ENCODE measurements around the gene ANKS1B.
"Not testable (repeated sequence)": the region's sequence is repeated elsewhere in the genome, so short reads cannot be mapped to it uniquely, and the experiment has no call there.

ANKS1B gene

GRCh38 chr12:99339663-99340062 is 645.1 kb downstream of the ANKS1B start:
- no peak for DNase-seq

DNA sequence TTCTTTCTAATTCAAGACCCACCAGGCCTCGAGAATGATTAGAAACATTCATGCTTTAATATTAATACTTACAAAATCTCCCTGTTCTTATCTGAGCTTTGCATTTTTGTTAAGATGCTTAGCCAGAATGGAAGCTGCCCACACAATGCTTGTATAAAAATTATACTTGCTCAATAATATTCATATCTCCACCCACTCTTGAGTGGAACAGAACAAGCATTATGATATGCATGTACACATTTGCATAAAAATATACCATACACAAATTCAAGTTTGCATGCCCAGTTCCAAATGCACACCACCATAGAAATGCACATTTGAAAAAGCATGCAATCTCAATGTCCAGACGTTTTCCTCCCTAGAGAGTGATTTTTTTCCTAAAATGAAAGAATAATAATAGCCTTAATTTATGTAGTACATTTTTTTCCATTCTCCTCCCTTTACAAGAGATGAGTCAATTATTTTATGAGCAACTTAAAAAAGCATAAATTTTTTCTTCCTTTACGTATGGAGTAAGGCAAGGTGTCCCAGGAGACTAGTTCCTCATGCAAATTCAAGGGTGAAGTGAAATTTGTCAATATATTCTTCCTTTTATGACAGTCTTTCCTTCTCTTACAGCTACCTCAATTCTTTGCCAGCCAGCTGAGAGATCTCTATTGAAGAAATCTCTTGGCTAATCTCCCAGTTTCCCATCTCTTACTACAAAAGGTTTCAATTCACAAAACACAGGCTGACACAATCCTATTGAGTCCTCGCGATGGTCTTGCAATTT is 650.3 kb downstream of the ANKS1B start:
- DNase-seq, result no peak

GRCh38 chr12:99332936-99333591 is 651.7 kb downstream of the ANKS1B start:
- DNase-seq, result no peak

DNA sequence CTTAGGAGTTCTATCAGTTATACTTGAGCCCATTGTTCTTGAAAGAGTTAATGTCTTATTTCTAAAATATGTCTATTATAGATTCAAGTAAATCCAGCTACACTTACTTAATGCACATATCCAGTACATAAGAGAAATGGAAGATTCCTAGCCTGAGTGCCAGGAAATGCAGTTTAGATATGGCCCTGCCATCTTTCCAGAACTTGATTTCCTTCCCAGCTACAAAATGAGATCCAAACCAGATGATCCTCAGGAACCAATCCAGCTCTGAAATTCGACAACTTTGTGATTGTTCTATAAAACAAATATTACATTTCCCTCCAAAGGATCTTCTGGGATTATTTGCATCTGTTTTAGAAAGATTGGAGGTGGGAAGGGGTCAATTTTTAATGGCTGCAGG is 654.5 kb downstream of the ANKS1B start:
- no peak for DNase-seq

GRCh38 chr12:99321210-99321609 is 663.5 kb downstream of the ANKS1B start:
- DNase-seq, result not testable (repeated sequence)

- DNase-seq, result no peak
These were observed 673.4 kb downstream of the ANKS1B start for GRCh38 chr12:99311373-99311772.

DNA sequence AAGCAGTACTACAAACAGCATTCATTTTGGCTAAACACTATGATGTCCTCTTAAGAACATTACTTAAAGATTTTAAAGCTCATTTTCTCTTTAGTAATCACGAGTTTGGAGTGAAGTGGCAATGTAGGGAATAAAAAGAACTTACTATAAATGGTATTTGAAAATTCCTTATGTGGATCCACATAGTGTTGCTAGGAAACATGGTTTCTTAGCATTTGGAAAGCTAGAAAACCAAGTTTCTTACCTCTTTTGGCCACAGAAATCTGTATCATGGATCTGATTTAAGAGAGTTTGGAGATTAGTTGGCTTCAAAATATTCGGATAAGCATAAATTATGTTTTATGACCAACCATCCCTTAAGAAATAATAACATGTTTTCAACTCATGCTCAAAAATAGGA is 674.9 kb downstream of the ANKS1B start:
- no peak for DNase-seq

GRCh38 chr12:99302874-99303273 is 681.9 kb downstream of the ANKS1B start:
- DNase-seq, result no peak

DNA sequence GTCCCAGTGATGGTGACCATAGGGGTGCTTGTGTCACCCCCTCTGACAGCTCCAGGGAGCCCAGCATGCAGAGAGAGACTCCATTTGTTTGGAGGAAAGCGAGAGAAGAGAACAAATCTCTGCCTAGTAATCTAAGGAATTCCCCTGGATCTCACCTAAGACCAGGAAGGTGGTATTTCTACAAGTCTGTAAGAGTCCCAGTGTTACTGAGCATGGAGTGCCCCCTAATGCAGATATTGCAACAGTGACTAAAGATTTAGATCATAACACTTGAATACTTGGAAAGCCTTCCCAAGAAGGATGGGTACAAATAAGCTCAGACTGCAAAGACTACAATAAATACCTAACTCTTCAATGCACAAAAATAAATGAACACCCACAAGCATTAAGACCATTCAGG is 697.6 kb downstream of the ANKS1B start:
- no peak for DNase-seq

DNA sequence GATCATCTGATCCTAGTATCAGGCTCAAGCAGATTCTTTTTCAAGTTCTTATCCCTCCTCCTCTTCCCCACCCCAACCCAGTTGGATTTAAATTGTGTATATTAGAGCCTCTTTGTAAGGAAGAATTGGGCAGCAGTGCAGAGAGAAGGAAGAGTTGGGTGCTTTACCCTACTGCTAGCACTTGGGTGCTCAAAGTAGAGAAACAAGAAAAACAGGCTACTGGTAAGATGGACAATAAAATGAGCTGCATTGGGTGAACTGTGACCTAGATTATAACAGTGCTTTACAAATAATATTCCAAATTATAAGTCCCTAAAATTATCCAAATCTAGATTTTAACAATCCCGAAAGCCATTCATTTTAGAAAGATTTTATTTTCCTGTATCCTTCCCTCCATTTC is 700.6 kb downstream of the ANKS1B start:
- DNase-seq, result no peak

DNA sequence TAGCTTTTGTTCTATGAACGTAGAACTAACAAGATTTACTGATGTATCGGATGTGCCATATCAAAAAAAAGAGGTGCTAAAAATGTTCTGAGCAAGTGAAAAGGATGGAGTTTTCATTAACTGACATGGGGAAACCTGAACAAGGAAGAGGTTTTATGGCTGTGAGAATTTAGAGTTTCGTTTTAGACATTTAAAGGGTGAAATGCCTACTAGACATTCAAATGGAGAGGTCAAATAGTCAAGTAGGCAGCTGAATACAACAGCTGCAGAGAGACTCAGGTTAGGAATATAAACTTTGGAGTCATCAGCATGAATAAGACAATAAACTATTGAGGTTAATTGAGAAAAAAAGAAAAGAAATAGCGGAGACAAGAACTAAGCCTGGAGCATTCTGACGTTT is 702.1 kb downstream of the ANKS1B start:
- no peak for DNase-seq

- DNase-seq, result no peak
These were observed 702.6 kb downstream of the ANKS1B start for GRCh38 chr12:99282086-99282485.

GRCh38 chr12:99281277-99281676 is 703.5 kb downstream of the ANKS1B start:
- DNase-seq, result no peak

DNA sequence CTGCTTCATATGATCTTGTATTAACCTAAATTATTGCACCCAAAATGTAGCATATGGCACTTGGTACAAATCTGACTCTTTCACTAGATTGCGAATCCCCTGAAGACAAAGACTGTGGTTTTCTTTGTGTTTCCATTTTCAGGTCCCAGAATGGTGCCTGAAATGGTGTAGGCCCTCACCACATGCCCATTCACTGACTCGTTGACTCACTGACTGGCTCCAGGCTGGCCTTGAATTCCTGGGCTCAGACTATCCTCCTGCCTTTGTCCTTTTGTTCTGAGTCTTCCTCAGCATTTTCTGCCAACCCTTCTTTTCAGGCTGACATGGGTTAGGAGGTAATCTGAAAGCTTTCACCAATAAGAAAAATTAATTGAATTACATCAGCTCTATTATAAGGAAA is 705.8 kb downstream of the ANKS1B start:
- DNase-seq, result no peak

- no peak for DNase-seq
These were observed 707.0 kb downstream of the ANKS1B start for GRCh38 chr12:99277591-99278379.

- no peak for DNase-seq
These were observed 713.7 kb downstream of the ANKS1B start for GRCh38 chr12:99271071-99271470.

DNA sequence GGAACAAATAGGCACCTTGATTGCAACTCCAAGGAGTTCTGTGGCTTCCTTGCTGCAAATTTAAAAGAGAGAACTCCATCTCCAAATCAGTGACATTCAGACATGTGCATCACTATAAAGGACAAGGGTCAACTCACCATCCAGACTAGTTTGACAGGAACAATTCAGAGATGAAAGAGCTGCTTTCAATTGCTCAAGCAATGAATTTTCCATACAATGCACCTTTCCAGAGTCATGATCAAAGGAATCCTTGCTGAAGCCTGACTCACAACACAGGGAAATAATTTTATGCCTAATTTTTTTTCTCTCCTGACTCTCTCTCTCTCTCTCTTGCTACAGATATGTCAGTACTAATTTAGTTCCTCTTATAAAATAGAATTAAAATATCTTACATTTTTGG is 717.7 kb downstream of the ANKS1B start:
- DNase-seq, result no peak

GRCh38 chr12:99265648-99266047 is 719.1 kb downstream of the ANKS1B start:
- DNase-seq, result no peak

DNA sequence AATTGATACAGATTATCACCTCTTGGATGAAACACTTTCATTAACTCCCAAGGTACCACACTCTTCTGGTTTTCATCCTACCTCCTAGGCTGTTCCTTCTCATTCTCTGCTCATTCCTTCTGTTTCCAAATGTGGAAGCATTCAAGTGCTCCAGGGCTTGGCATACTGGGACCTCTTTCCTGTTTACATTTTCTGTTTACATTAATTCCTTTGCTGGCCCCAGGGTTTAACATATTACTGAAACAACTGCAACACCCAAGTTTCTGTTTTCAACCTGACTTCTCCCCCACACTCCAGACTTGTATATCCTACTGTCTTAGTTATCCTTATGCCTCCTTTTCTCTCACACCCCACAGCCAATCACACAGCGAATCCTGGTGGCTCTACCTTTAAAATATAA is 723.5 kb downstream of the ANKS1B start:
- no peak for DNase-seq

DNA sequence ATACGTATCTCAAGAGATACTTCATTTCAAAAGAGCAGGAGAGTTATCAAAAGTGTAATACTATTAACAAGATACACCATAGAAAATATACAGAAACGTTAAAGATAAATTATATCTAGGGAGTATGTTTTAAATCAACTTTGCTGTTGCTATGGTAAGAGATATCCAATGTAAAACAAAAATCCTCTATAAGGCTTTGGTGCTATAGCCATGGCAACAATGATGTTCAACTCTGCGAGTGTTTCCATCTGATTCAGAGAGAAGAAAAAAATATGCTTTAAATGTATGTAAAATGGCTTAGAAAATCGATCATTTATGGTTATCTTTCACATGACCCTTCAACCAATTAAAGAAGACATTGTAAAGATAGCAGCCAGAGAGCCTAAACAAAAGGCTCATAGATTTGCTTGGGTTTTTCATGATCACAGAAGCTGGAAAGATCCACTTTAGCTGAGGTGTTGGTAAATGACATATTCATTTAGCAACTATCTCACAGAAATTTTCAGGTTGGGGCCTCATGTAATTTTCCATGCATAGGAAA is 724.2 kb downstream of the ANKS1B start:
- no peak for DNase-seq

DNA sequence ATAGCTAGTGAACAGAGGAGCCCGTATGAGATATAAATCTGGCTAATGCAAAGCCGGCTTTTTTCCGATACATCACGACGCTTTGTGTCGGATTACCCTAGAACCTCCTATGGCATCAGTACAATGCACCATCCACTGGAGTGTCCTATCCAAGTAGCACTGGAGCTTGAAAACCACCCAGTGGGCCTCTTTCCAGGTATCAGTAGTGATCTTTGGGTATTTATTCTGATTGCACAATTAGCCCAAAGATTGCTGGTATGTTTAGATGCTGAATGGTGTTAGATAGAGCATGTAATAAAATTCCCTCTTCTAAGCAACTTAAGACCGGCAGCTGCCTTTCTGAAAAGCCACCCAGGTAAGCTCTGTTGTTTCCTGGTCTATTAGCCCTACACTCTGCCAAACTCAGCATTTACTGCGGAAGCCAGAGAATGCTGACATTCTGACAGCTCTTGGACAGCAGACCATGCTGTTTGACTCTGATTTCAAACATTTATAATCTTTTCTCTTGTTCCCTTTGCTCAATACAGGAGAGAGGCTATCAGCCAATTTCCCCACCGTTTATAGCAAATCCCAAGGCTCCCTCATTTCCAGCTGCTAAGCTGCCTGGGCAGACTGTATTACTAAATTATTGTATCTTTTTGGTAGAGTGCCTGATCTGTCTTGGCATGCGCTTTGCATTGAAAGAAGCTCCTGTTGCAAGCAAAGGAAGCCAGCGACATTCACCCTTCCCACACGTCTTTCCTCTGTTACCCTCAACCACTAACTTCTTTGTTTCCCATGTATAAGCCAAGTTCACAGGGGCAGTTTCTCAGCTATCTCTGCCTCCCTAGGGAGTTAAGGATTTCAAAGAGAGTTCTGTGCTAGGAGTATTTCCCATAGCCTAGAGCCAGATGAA is 725.4 kb downstream of the ANKS1B start:
- no peak for DNase-seq

GRCh38 chr12:99257672-99258071 is 727.1 kb downstream of the ANKS1B start:
- no peak for DNase-seq

GRCh38 chr12:99253068-99253467 is 731.7 kb downstream of the ANKS1B start:
- no peak for DNase-seq
